GM21526 (cell line): ENCODE data around the gene ELP6.
"Not testable (repeated sequence)": the region's sequence is repeated elsewhere in the genome, so short reads cannot be mapped to it uniquely, and the experiment has no call there.

ENCODE experiments used
- ATAC-seq: cut with Tn5 transposase; IDR thresholded peaks from one replicate; pipeline ENCODE4 v1.9.1; 2021; ENCODE audit warnings: moderate library complexity; ENCODE audit not compliant: unreplicated experiment, low FRiP score

Gene ELP6

DNA sequence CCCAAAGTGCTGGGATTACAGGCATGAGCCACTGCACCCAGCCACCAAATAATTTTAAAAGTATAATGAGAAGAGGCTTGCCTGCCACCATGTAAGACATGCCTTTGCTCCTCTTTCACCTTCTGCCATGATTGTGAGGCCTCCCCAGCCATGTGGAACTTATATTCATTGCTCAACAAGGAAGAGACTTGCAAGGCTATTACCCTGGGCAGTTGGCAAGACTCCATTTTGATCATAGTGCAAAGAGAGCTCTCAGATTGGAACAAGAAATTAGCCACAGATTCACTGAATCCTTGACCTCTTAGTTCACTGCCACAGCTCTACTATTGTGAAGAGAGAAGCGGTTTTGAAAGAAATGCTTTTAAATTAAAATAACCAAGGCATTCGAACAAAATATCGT lies 43.9 kb downstream of the ELP6 start:
- ATAC-seq, result no peak

GRCh38 chr3:47468315-47468714 lies 45.2 kb downstream of the ELP6 start:
- ATAC-seq, result not testable (repeated sequence)

DNA sequence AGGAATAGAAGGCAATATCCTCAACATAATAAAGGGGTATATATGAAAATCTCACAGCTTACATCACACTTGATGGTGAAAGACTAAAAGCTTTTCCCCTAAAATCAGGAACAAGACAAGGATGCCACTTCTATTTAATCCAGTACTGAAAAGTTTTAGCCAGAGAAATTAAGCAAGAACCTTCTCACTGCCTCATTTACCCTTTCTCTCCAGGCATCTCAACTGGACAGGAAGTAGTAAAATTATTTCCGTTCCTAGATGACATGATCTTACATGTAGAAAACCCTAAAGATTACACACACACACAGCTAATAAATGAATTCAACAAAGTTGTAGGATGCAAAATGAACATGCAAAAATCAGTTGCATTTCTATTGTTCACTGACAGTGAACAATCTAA lies 48.9 kb downstream of the ELP6 start:
- ATAC-seq, result no peak

DNA sequence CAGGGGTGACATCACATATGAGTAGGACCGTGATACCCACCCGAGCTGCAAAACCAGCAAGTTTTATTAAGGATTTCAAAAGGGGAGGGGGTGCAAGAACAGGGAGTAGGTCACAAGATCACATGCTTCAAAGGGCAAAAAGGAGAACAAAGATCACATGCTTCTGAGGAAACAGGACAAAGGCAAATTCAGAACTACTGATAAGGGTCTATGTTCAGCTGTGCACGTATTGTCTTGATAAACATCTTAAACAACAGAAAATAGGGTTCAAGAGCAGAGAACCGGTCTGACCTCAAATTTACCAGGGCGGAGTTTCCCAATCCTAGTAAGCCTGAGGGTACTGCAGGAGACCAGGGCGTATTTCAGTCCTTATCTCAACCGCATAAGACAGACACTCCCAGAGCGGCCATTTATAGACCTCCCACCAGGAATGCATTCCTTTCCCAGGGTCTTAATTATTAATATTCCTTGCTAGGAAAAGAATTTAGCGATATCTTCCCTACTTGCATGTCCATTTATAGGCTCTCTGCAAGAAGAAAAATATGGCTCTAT lies 53.9 kb downstream of the ELP6 start:
- ATAC-seq, result not testable (repeated sequence)

GRCh38 chr3:47456984-47457383 lies 56.5 kb downstream of the ELP6 start:
- no peak for ATAC-seq

DNA sequence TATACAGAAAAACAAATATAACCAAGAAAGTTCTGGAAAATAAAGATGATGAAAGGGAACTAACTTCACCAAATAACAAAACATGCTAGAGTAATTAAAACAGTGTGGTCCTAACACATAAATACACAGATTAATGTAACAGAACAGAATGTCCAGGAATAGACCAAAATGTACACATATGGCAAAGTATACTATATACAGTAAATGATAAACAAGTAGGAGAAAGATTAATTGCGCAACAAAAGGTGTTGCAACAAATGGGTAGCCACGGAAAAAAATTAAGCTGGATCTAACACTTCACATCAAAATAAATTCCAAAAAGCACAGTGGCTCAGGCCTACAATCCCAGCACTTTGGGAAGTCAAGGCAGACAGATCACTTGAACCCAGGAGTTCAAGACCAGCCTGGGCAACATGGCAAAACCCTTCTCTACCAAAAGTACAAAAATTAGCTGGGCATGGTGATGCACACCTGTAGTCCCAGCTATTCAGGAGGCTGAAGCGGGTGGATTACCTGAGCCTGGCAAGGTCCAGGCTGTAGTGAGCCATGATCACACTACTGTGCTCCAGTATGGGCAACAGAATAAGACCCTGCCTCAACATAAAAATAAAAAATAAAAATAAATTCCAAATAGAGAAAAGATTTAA lies 57.6 kb downstream of the ELP6 start:
- ATAC-seq, result no peak

DNA sequence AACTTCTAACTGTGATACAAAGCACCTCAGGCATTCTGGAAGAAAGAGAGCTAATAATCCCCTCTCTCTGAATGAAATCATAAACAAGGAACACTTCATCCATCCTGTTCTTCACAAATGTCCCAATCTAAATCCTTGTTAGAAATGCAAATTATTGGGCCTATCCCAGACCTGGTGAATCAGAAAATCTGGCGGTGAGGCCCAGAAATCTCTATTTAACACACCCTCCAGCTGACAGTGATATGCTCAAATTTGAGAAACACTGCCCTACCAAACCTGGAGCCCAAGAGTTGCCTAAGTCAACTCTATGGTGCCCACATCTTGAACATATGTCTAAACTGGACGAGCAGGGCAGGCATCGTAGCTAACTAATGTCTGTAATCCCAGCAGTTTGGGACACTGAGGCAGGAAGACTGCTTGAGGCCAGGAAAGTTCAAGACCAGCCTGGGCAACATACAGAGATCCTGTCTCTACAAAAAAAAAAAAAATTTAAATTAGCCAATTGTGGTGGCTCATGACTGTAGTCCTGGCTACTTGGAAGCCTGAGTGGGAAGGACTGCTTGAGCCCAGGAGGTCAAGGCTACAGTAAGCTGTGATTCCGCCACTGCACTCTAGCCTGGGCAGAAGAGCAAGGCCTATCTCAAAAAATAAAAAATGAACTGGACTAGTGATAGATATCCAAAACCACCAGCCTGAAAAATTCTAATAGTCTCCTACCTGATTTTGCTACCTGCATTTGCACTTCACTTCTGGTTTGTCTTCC lies 60.9 kb downstream of the ELP6 start:
- ATAC-seq, result no peak
